Stimulated activated CD8-positive, alpha-beta memory T cell treated with anti-CD3 and anti-CD28 coated beads, Interleukin-4, amount 100 ng/mL, for 1 hour (primary cell): Measurements from ENCODE around the gene EDA.

ENCODE experiments used
- DNase-seq, 2 donors: peaks; one replicate each; pipeline ENCODE4 v3.0.0-alpha.2; 2020; ENCODE audit warnings: low read depth in 2 of 2, low spot score in 1 of 2

The EDA gene

GRCh38 chrX:70054391-70054790, 438.5 kb downstream of the EDA start:
- no peak for DNase-seq

DNA sequence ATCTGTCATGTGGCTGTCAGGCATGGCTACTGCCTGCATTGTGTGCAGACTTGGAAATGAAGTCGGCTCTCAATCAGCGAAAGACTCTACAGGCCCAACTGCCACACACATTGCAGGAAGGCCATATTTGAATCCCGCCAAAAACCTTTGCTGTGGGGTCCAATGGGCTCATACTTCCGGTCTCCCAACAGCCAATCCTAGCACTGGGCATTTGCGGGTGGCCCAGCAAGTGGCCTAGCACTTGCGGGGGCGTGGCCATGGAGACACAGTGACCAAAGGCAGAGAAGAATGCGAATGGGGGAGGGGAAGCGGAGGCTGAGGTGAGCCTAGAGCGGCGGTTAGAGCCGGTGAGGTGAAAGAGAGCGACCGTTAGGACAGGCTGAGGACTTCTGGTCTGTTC, 446.2 kb downstream of the EDA start, which contains the start of gene OTUD6A:
Gene OTUD6A (plus strand): TSS at position 382 of the 400 bp plus-strand sequence. CDS start 68 bp downstream, outside the sequence.
- no peak for DNase-seq

GRCh38 chrX:70062961-70063550, 447.1 kb downstream of the EDA start:
- no peak for DNase-seq

DNA sequence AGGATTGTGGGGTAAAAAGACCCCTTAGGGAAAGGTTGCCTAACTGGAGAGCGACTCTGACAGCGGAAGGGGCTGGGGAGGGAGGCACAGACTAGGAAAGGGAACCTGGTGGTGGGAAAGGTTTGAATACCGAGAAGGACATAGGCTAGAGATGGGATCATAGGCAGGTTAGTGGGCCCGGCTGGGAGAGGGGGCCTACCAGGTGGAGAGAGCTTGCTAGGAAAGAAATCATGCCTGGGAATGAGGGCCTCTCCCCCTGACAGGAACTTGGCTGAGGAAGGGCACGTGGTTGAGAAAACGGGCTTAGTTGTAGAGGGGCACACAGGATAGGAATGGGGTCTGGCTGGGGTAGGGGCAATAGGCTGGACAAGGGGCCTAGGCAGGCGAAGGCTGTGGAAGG, 450.7 kb downstream of the EDA start:
- DNase-seq: no peak

DNA sequence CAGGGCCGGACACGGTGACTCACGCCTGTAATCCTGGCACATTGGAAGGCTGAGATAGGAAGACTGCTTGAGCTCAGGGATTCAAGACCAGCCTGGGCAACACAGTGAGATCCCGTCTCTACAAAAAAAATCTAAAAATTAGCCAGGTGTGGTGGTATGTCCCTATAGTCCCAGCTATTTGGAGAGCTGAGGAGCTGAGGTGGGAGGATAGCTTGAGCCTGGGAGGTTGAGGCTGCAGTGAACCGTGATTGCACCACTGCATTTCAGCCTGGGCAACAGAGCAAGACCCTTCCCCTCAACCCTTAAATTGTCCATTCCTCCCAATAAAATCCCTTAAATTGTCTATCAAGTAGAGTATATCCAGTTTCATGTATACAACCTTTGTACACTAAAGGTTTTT, 463.4 kb downstream of the EDA start:
- no peak for DNase-seq

- no peak for DNase-seq
Measured at GRCh38 chrX:70079870-70080269, 464.0 kb downstream of the EDA start.

- no peak for DNase-seq
Measured at GRCh38 chrX:70082723-70083122, 466.8 kb downstream of the EDA start.

- no peak for DNase-seq
Measured at GRCh38 chrX:70084592-70085240, 468.8 kb downstream of the EDA start.

DNA sequence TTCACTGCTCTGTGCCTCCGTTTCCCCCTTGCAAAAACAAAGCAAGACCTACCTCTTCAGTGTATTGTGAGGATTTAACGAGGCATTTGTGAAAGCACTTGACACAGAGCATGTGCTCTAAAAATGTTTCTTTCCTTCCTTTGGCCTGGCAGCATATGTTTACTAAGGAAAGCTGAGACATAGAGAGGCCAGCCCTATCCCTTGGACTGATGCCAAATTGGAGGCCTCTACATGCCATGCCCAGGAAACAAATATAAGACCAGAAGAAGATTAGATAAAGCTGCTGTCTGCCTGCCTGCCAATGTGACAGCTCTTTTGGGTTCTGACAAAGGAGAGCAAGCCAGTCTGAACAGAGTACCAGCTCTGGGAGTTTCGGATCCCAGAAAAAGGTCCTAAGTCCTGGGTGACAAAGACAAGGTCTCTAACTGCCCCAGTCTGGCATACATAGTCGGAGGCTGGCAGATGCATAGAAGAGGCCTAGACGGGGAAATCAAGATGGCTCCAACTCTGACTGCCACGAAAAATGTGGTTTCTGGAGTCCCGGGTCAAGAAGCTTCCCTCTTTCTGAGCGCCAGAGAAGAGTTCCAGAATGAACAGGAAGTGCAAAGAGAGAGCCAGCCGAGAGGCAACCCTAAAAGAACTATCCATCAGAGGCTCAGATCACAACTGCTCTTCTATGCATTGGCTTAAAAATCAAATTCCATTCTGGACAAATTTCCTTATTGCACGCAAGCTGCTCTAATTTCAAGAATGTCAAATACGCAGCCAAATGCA, 472.1 kb downstream of the EDA start:
- DNase-seq: no peak

GRCh38 chrX:70088751-70089150, 472.8 kb downstream of the EDA start:
- no peak for DNase-seq
